ENCODE measurements around the gene C1QL4.
A peak's percentile ranks its signal among the peaks of the same experiment; 100 is the strongest.

C1QL4 gene

DNA sequence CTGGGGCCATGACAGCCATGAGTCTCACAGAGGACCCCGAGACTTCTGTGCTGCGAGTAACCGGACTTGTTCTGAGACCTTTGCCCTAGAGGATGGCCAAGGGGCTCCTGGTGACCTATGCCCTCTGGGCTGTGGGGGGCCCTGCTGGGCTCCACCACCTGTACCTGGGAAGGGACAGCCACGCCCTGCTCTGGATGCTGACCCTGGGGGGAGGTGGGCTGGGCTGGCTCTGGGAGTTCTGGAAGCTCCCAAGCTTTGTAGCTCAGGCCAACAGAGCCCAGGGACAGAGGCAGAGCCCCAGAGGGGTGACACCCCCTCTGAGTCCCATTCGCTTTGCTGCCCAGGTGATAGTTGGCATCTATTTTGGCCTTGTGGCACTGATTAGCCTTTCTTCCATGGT, 11.8 kb upstream of the C1QL4 start:
- H3K4me3 ChIP-seq (ENCODE audit: low read depth, low read length), result no peak overlapping the region

DNA sequence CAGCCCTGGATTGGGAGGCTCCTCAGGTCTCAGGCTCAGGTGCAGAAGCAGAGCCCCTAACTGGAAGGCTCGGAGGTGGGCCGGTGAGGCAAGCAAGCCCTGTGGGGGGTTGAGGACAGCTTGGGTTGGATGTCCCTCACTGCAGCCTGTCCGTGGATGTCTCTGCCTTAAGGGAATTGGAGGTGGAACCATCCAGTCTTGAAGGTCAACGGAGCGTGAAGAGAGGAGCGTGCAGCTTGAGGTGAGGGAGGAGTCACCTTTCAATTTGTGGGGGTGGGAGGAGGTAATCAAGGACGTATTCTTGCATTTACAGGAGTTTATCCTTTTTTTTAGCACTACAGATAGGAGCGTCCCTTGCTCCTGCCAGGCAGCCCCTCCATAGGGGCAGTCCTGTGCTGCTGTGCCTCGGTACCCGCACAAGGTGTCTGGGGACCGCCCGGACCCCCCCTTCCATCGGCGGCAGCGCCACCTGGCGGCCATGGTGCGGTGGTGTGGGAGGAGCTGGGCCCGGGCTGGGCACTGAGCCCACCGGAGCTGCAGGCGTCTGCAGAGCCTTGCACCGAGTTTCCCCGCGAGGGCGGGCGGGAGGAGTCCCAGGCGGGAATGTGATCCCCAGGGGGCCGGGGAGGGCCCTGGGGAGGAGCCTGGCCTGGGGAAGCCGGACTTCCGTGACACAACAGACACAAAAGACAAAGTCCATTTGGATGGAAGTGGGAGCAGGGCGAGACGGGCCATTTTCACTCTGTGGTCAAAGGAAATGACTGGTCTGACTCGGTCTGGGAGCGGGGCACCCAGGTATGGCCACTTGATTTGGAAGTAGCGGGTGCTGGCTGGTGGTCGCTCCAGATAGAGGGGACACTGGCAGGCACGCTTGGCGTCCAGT, 10.6 kb upstream of the C1QL4 start:
- no peak overlapping the region for H3K4me3 ChIP-seq (ENCODE audit: low read depth, low read length)

DNA sequence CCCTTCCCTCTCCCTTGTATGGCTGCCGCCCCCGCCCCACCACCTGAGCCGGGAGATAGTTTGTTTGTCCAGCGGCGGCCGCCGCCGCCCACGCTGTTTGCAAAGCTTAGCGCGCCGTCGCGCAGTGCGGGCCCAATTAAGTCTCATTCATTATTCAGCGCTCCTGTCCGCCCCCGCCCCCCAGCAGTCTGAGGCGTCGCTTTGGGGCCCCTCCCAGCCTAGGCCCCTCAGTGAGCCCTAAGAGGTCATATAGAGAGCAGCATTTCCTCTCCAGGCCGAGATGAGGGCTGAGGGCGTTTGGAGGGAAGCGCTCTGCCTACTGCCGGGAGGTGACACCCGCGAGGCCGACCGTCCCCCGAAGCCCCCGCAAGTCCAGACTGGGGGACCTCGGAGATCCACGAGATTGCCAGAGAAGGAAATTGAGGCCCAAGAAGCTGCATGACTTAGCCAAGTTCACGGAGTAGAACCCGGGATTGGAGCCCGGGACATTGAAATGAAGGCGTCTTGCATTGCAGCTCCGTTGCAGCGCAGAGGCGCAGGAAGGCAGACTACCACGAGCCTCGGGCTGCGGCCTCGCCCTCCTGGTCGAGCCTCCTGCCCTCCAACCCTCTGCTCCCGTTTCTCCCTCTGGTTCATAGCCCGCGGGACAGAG, 9.8 kb upstream of the C1QL4 start, which contains the start of gene DNAJC22:
DNAJC22 (plus strand) TSS at position 230 of the 652 bp plus-strand sequence. CDS start 1,985 bp downstream, outside the sequence.
- H3K4me3 ChIP-seq (ENCODE audit: low read depth, low read length), result peak within 1 kb of the TSS; percentile 17

DNA sequence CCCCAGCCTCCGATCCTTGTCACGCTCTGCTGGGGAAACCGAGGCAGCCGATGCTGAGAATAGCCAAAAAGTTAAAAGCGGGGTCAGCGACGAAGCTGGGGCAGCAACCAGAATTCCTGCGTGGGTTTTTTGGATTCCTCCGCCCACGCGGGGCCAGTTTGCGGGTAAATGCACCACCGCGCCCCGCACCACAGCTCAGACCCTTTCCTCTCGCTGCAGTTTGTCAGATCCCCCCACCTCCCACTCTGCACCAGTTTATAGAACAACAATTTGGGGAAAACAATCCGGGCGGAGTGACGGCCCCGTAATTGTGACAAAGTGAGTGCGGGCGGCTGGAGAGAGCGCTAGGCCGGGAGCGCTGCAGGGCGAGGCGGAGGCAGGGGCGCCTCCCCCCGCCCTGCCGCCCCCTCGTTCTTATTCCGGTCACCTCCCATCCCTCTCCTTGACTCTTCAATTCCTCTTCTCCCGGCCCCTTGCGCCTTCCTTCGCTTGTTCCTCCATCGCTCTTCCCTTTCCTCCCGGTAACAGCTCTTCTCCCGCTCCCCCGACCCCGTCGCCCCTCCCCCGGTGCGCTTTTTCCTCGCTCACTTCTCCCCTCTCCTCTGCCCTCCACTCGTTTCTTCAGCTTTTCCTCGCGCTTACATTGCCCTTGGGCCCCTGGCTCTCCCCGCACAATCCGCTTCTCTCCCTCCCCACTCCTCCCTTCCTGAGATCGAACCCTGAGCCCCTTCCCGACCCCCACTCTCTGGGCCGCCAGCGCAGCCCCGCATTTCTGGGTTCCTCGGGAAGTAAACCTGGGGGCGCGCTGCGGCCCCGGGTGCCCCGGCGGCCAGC, 9.1 kb upstream of the C1QL4 start:
- peak overlapping the region; percentile 17 for H3K4me3 ChIP-seq (ENCODE audit: low read depth, low read length)

DNA sequence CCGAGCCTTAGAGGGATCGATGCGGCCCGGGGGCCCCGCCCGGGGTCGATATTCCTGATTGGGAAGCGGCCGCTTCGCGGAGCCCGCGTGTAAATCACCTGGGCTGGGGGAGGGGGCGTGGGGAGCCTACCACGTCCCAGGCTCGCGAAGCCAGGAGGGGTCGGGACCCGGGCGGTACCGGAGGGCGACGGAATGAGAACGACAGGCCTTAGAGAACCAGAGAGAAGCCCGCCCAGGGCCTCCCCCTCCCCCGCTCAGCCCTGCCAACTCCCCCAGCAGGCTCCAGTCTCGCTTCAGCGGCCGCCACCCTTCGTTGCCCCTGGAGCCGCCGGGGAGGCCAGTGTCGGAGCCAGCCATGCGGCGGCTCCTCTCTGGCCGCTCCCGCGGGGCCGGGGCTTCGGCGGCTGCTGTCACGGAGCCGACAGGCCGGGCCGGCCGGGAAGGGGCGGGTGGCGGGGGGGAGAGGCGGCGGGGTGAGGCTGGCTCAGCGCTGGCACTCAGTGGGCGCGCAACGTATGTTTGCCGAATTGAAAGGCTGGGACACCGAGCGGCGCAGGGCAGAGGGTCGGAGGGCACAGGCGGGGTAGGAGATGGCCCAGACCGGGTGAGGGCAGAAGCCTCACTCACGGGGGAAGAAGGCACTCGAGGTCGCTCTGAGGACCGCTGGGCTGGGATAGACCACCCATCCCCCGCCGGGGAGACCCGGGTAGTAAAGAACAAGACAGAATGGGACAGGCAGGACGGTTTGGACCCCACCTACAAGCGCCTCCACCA, 8.2 kb upstream of the C1QL4 start:
- no peak overlapping the region for H3K4me3 ChIP-seq (ENCODE audit: low read depth, low read length)

DNA sequence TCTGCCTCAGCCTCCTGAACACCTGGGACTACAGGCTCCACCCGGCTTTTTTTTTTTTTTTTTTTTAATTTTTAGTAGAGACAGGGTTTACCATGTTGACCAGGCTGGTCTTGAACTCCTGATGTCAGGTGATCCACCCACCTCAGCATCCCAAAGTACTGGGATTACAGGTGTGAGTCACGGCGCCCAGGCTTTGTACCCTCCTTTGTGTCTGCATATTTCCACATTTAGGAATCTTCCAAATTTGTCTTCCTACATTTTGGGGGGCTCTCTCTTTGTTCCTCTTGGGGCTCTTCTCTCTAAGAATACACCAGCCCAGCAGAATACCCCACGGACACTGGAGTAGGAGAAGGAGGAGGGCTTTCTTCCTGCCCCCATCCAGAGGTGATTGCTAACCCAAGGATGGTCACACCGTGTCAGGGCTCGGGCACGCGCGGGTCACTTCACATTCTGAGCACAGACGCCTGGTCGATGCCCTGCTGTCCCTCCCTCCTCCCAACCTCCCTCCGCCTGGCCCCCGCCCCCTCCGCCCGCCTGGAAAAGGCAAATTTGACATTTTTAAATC, 7.6 kb upstream of the C1QL4 start:
- H3K4me3 ChIP-seq (ENCODE audit: low read depth, low read length), result no peak overlapping the region

DNA sequence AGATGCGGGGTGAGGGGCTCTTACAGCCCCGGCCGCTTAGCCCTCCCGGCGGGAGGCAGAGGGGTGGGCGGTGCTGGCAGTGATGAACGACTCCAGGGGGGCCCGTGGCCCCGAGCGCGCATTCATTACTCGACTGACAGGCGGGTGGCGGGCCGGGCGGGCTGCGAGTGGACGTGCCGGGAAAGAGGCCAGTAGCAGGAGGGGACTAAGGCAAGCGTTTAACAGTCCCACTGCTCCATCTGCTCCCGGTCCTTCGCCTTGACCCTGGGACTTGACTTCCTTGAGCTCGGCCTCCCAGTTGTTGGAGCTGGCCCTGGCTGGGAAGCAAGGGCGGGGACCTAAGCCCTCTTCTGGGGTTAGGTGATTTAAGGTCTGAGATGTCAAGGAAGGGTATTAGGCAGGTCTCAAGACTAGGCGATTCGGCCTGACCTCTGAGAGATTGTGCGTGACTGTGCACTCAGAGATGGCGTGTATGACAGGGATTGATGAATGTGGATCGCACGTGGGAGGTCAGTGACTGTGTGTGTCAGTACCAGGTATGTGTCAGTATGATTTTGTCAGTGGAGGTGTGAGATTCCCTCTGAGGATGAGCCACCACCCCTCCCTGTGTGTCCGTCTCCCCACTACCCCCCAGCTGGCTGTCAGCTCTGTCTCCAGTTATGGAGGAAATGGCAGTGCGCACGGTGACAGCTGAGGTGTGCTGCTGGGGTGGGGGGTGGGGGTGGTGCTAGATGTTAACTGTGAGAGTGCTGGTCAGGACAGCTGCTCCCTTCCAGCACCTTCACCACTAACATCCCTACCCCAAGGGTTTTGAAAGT, 6.1 kb upstream of the C1QL4 start:
- peak overlapping the region; percentile 2 for H3K4me3 ChIP-seq (ENCODE audit: low read depth, low read length)

DNA sequence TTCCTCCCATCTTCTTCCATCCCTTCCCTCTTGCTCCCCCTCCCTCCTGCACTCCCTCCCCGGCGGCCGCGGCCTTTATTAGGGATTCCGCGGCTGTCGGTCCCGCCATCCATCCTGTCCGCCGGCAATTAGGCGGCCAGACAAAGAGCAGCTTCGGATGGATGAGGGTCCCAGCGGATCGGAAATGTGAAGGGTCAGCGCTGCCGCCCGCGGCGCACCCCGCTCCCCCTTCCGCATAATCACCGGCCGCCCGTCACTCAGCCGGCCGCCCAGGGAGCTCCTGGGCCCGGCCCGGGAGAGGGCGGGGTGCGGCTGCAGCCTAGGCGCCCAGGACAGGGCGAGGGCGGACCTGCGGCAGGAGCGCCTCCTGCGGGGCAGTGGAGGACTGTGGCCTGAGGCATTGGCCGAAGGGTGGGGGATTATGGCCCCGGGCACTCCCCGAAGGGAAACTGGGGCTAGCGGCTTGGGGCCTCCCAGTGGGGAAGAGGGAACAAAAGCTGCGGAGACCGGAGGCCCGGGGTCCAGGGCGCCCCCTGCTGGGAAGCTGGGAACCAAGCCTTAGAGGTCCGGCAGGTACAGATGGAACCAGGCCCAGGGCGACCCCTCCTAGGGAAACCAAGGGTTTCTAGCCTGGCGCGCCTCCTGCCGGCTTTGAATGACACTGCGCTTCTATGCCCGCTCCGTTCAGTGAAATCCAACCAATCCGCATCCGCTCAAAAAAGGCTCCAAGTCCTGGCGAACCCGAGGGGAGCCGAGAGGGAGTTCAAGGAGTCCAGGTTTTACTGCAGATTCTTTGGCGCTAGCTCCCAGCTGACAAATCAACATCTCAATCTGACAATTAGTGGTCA, 5.3 kb upstream of the C1QL4 start:
- peak overlapping the region; percentile 54 for H3K4me3 ChIP-seq (ENCODE audit: low read depth, low read length)

DNA sequence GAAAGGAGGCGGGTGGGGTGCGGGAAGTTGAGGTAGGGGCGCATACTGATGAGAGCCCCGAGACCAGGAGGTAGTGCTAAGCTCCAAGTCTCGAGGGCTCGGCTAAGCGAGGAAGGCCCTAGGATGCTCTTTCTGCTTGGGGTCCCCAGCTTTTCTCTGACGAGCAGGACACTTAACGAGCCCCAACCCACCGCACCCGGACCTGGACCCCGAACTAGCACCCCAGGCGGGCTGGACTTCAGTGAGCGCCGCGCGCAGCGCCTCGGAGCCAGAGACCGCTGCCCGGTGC, 4.7 kb upstream of the C1QL4 start:
- H3K4me3 ChIP-seq (ENCODE audit: low read depth, low read length), result peak overlapping the region; percentile 54

DNA sequence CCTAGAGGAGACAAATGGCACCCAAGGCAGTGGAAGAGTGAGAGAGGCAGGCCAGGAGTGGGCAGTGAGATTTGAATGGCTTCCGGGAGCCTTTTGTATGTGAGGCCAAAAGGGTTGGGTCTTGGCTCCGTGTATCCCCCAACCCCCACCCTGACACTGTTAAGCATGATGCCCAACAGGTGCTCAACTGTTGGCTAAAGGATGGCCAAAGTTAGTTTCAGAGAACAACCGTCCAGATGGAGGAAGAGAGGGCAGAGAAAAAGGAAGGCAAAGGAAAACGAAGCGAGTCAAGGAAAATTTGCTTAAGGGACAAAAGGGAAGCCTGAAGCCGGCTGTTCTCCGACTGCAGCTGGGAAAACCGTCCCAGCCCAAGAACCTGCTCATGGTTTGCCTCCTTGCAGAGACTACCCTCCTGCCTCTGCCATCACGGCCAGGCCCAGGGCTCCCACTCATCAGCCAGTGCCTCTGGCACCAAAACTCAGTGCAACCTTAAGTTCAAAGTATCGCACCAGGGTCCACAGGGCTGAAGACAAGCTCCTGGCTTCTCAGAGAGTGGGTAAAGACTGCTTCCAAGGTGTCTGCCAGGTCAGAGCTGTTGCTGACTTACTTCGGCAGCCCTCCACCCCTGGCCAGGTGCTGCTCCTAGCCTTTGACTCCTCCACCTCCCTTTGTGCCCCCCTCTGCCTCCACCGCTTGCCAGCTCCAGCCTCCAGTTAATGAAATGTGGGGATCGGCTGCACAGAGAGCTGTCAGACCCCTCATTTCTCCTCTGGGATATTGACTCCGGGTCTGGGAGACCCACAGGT, 4.2 kb upstream of the C1QL4 start:
- no peak overlapping the region for H3K4me3 ChIP-seq (ENCODE audit: low read depth, low read length)

DNA sequence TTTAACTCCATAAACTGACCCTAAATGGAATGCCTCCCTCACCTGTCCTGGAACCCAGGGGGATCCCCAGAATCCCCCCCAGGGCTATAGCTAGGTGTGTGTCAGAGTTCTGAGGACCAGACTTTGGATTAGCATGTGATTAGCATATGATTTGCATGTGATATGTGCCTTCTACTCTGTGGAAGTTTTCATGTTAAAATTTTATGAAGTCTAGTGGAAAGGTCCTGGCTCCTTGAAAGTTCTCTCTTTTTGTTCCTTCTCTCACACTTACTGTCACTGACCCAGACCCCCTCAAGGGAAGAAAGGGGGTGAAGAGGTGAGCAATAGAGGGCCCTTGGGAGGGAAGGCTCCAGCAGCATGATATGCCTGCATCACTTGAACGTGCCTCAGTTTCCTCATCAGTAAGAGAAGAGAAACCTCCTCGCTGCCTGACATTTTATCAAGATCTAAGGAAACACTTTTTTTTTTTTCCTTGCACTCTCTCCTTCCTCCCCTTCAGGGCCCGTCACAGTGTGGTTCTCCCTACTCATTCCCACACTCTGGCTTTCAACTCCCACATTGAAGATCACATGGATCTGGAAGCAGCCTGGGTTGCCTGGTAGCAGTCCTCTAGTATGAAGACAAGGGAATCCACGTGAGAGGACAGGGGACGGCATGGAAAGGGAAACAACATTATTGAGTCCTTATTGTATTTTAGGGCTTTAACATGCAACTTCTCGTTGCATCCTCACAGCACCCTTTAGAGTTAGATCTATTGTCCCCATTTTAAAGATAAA, 3.3 kb upstream of the C1QL4 start:
- H3K4me3 ChIP-seq (ENCODE audit: low read depth, low read length), result no peak overlapping the region

DNA sequence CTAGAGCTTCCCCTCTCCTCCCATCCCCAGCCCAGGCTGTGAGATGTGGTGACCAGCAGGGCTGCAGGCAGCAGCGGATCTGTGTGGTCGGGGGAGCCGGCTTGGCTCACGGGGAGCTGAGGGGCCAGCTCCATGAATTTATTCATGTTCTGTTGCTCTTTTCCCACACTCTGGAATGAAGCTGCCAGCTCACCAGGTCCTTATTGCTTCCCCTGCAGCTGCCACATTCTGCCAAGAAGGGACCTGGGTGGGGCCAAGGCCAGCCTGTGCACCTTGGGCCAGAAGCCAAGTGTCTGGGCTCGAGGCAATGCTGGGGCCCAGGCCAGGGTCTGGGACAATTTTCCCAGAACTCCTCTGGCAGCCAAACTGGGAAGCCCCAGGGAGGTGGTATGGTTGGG, 2.5 kb upstream of the C1QL4 start:
- H3K4me3 ChIP-seq (ENCODE audit: low read depth, low read length), result no peak overlapping the region

DNA sequence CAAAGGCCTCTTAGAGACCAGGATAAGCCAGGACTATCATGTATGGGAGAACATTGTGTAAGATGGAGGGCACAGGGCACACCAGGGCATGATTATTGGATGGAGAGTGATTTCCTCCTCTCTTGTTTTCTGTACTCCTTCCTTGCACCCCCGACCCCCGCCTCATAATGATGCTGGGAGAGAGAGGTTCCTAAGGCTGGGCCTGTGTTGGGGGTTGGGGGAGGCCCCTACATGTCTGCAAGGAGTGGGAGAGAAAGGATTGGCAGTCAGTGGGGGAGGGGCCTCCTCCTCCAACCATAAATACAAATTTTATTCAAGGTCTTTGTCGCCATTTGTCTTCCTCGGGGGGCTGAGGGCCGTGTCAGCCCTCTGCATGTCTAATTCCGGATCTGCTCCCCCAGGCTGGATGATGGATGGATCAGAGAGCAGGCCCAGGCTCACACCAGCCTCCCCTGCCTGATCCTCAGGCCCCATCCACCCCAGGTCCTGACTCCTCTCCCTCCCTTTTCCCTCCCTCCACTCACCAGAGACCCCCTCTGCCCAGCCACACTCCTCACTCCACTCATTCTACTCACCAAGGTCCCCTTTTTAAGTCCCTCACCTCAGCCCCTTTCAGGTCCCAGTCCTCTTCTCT, 2.0 kb upstream of the C1QL4 start:
- H3K4me3 ChIP-seq (ENCODE audit: low read depth, low read length), result no peak overlapping the region

DNA sequence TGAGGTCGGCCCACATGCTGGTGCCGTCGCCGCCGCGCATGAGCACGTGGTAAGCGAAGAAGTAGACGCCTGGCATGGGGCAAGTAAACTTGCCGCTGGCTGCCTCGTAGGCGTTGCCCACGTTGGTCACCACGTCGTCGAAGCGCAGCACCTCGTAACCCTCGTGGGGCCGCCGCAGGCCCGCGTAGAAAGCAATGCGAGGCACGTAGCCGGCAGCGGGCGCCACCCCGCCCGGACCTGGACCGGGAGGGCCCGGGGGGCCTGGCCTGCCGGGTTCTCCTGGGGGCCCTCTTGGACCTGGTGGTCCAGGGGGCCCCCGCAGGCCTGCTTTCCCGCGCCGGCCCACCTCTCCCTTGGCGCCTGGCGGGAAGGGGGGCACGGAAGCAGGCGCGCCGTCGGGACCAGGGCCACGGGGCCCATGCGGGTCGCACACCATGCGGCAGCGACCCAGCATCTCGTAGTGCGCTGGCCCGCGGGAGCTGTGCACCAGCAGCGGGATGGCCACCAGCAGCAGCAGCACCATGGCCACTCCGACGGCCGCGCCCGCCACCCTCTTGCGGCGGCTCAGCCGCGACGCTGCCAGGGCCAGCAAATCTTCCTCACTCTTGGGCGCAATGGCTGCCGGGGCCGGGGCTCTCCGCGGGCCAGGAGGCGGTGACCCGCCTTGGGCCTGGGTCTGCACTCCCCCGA, 888 bp downstream of the C1QL4 start:
- no peak overlapping the region for H3K4me3 ChIP-seq (ENCODE audit: low read depth, low read length)

DNA sequence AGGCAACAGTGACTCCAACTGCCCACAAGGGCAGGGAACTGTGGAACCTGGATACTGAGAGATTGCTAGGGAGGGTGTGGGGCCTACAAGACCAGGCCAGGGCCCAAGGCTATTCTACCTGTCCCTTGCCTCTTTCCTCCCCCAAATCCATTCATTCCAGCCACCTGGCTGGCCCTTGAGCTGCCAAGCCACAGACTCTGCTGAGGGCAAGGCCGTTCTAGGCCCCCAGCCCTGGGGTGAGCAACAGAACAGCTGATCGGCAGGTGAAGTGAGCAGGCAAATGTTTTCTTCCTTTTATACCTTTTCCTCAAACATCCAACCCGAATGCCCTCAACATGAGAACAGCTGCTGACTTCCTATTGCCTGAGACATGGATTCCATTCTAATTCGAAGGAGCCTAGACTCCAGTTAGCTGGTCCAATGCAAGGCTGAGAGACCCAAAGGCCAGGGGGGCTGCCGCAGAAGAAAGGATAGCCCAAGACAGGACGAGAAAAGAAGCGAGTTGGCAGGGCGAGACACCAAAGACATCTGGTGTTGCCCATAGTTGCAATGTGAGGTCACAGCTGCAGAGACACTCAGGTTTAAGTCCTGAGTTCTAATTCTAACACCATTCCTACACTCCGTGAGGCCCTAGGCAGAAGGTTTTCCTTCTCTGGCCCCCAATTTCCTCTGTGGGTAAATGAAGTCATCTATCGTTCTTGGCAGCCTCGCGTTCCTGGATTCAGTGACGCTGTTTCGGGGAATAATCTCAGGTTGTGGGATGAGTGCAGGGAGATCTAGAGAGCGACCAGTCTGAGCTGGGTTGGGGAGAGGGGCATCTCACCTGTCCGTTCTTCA, 1.7 kb downstream of the C1QL4 start:
- no peak overlapping the region for H3K4me3 ChIP-seq (ENCODE audit: low read depth, low read length)

Measured in iPS-11a (cell line).